PC-9 (cell line): ENCODE data around the gene ROBO1. TPM values are rescaled to one million over a fixed set of nuclear protein-coding genes. Genes with fewer than 3 reads are reported as not detected.

Source experiments
- BruUV-seq: library from RNA; stranded (reverse); fragments of 400-500 nt; replicated peaks from 2 replicates; lab custom pipeline; 2021; lab: Mats Ljungman, UMichigan
- CTCF ChIA-PET: fragments of 300-600 bp; sonication (Branson Sonifier 250); formaldehyde crosslinking; loops from one replicate; lab custom pipeline; 2022; ENCODE audit warnings: antibody characterized with exemption; lab: Charles Lee
- POLR2A ChIA-PET: fragments of 300-600 bp; sonication (Branson Sonifier 250); formaldehyde crosslinking; loops from one replicate; lab custom pipeline; 2022; ENCODE audit warnings: antibody characterized with exemption; ENCODE audit not compliant: unreplicated experiment; lab: Charles Lee
- DNase-seq, 2 experiments: peaks; one replicate each; pipeline versions ENCODE4 v3.0.0 to v3.0.0-alpha.2; 2015 to 2022; ENCODE audit warnings: mixed read lengths in 1 of 2
- H2AFZ ChIP-seq: fragments of 200-600 bp; sonication (generic); 2 replicates; pipeline ENCODE4 v1.8.1; 2017; ENCODE audit warnings: antibody characterized with exemption
- H3F3A ChIP-seq: fragments of 200-600 bp; sonication (generic); 2 replicates; pipeline ENCODE4 v1.8.1; 2017; ENCODE audit warnings: antibody characterized with exemption, mild to moderate bottlenecking, low read depth; ENCODE audit not compliant: insufficient read depth
- H3K27ac ChIP-seq: fragments of 200-600 bp; sonication (generic); 2 replicates; pipeline ENCODE4 v1.6.1; 2016; ENCODE audit warnings: mixed run types
- H3K27me3 ChIP-seq: fragments of 200-600 bp; sonication (generic); 2 replicates; pipeline ENCODE4 v1.6.1; 2016; ENCODE audit warnings: low read depth, mixed run types; ENCODE audit not compliant: insufficient read depth
- H3K36me3 ChIP-seq: fragments of 200-600 bp; sonication (generic); 2 replicates; pipeline ENCODE4 v1.6.1; 2016; ENCODE audit warnings: low read depth, mixed run types
- H3K4me1 ChIP-seq: fragments of 200-600 bp; sonication (generic); replicated peaks from 2 replicates; pipeline ENCODE4 v1.6.1; 2016; ENCODE audit warnings: mixed run types; ENCODE audit not compliant: insufficient read depth
- H3K4me2 ChIP-seq: fragments of 200-600 bp; sonication (generic); 2 replicates; pipeline ENCODE4 v1.6.1; 2017; ENCODE audit warnings: mixed run types
- H3K4me3 ChIP-seq: fragments of 200-600 bp; sonication (generic); 2 replicates; pipeline ENCODE4 v1.6.1; 2016; ENCODE audit warnings: mixed run types
- H3K79me2 ChIP-seq: fragments of 200-600 bp; sonication (generic); 2 replicates; pipeline ENCODE4 v1.6.1; 2017; ENCODE audit warnings: low read depth, mixed run types
- H3K9me2 ChIP-seq: fragments of 200-600 bp; sonication (generic); 2 replicates; pipeline ENCODE4 v1.8.1; 2017; ENCODE audit warnings: mild to moderate bottlenecking; ENCODE audit not compliant: insufficient read depth
- H3K9me3 ChIP-seq: fragments of 200-600 bp; sonication (generic); 2 replicates; pipeline ENCODE4 v1.8.1; 2016; ENCODE audit warnings: low read depth; ENCODE audit not compliant: insufficient read depth
- H4K20me1 ChIP-seq: fragments of 200-600 bp; sonication (generic); 2 replicates; pipeline ENCODE4 v1.8.1; 2017; ENCODE audit not compliant: insufficient read depth
- CTCF ChIP-seq: fragments of 200-600 bp; sonication (generic); conservative IDR thresholded peaks from 2 replicates; pipeline ENCODE4 v1.6.1; 2017; ENCODE audit warnings: mixed run types, antibody characterized with exemption, mild to moderate bottlenecking, moderate library complexity
- EZH2 ChIP-seq: fragments of 200-600 bp; sonication (generic); IDR thresholded peaks from 2 replicates; pipeline ENCODE4 v1.8.0; 2017; ENCODE audit warnings: antibody characterized with exemption, low read depth
- intact Hi-C: fragments of 100-400 bp; cut with micrococcal nuclease; formaldehyde crosslinking; loops from one replicate; pipeline ENCODE4 v1.10.0; 2022; ENCODE audit not compliant: unreplicated experiment
- total RNA-seq: library from RNA; stranded (reverse); gene quantifications from 2 replicates; pipeline ENCODE4 v1.2.3, GENCODE V29; 2021

ROBO1 gene
- total RNA-seq, 1 experiment from 2014 or later = 17.5 TPM

GRCh38 chr3:78571486-78571885 lies 1196.3 kb downstream of the ROBO1 start:
- no peak for DNase-seq
- Histone ChIP-seq H3K4me1 (no peaks in the 10 kb centered on the region), H3K9me2 (no peaks in the 10 kb centered on the region; the same call in 1 of the 2 replicates), H3K27me3 (no peaks in the 10 kb centered on the region), H3K79me2 (no peaks in the 10 kb centered on the region), H3K9me3 (no peaks in the 10 kb centered on the region), H3K36me3 (no peaks in the 10 kb centered on the region), H3F3A (no peaks in the 10 kb centered on the region), H2AFZ (no peak overlapping the region), H4K20me1 (no peaks in the 10 kb centered on the region), H3K4me3 (no peak overlapping the region), H3K4me2 (no peak overlapping the region), H3K27ac (no peak overlapping the region)
- no peak for TF ChIP-seq CTCF
- no peak for TF ChIP-seq EZH2
- ChIA-PET POLR2A (no interaction called here), CTCF (no interaction called here)
- no TSS peak for BruUV-seq
- intact Hi-C loops = no loop called here

GRCh38 chr3:78570496-78570895 lies 1197.3 kb downstream of the ROBO1 start:
- Histone ChIP-seq H2AFZ (no peak overlapping the region), H3K36me3 (no peaks in the 10 kb centered on the region), H4K20me1 (no peaks in the 10 kb centered on the region), H3K4me1 (no peaks in the 10 kb centered on the region), H3F3A (no peaks in the 10 kb centered on the region), H3K27ac (no peak overlapping the region), H3K4me3 (no peak overlapping the region), H3K9me2 (no peaks in the 10 kb centered on the region; the same call in 1 of the 2 replicates), H3K4me2 (no peak overlapping the region), H3K27me3 (no peaks in the 10 kb centered on the region), H3K9me3 (no peaks in the 10 kb centered on the region), H3K79me2 (no peaks in the 10 kb centered on the region)
- POLR2A ChIA-PET = no interaction called here
- TF ChIP-seq CTCF (no peak), EZH2 (no peak)
- BruUV-seq = no TSS peak
- CTCF ChIA-PET = no interaction called here
- DNase-seq = no peak
- intact Hi-C loops = no loop called here

- POLR2A ChIA-PET = no interaction called here
- intact Hi-C loops = no loop called here
Measured at GRCh38 chr3:78569804-78570203, 1198.0 kb downstream of the ROBO1 start.

More at GRCh38 chr3:78569804-78570203, 1198.0 kb downstream of the ROBO1 start:
- Histone ChIP-seq H3K9me3 (no peaks in the 10 kb centered on the region), H3F3A (no peaks in the 10 kb centered on the region), H3K27me3 (no peaks in the 10 kb centered on the region), H3K4me2 (no peak overlapping the region), H4K20me1 (no peaks in the 10 kb centered on the region), H2AFZ (no peak overlapping the region), H3K27ac (no peak overlapping the region), H3K79me2 (no peaks in the 10 kb centered on the region), H3K4me3 (no peak overlapping the region), H3K36me3 (no peaks in the 10 kb centered on the region), H3K9me2 (no peaks in the 10 kb centered on the region; the same call in 1 of the 2 replicates), H3K4me1 (no peaks in the 10 kb centered on the region)
- CTCF ChIA-PET = no interaction called here
- no TSS peak for BruUV-seq
- DNase-seq = no peak
- TF ChIP-seq EZH2 (no peak), CTCF (no peak)
